ENCODE data around the gene HSPB3.
"Not testable (repeated sequence)": the region's sequence is repeated elsewhere in the genome, so short reads cannot be mapped to it uniquely, and the experiment has no call there.

DNA sequence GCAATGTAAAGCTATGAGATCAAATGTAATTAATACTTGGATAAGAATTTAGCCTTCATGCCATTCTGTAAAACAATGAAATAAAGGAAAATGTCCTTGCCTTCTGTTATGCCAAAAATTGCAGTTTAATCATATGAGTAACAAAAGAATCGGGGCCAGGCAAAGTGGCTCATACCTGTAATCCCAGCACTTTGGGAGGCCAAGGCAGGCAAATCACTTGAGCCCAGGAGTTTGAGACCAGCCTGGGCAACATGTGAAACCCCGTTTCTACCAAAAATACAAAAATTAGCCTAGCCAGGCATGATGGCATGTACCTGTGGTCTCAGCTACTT, 34.1 kb downstream of the HSPB3 start:
- not testable (repeated sequence) for TF ChIP-seq CHD1 (IDR thresholded peaks at IDR 0.05; ENCODE audit: low read depth, low read length); SIRT6 (IDR thresholded peaks at IDR 0.05; ENCODE audit: low read length); EZH2 (IDR thresholded peaks at IDR 0.05; ENCODE audit: low read depth, low read length, severe bottlenecking); POLR2A (IDR thresholded peaks at IDR 0.05; ENCODE audit: control extremely low read depth in 1 of 2, low read depth in 2 of 2, low read length in 2 of 2)
- TF ChIP-seq, protein P1, sequence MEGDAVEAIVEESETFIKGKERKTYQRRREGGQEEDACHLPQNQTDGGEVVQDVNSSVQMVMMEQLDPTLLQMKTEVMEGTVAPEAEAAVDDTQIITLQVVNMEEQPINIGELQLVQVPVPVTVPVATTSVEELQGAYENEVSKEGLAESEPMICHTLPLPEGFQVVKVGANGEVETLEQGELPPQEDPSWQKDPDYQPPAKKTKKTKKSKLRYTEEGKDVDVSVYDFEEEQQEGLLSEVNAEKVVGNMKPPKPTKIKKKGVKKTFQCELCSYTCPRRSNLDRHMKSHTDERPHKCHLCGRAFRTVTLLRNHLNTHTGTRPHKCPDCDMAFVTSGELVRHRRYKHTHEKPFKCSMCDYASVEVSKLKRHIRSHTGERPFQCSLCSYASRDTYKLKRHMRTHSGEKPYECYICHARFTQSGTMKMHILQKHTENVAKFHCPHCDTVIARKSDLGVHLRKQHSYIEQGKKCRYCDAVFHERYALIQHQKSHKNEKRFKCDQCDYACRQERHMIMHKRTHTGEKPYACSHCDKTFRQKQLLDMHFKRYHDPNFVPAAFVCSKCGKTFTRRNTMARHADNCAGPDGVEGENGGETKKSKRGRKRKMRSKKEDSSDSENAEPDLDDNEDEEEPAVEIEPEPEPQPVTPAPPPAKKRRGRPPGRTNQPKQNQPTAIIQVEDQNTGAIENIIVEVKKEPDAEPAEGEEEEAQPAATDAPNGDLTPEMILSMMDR (IDR thresholded peaks at IDR 0.05; ENCODE audit: control extremely low read depth in 1 of 3, insufficient read depth in 1 of 3, low read depth in 1 of 3, low read length in 3 of 3), result not testable (repeated sequence)

Measured in H1 (cell line).